GM06990 (cell line): Measurements from ENCODE around the gene KMT2C.
"Not testable (repeated sequence)": the region's sequence is repeated elsewhere in the genome, so short reads cannot be mapped to it uniquely, and the experiment has no call there.

Source experiments
- DNase-seq: peaks from one replicate; pipeline ENCODE4 v3.0.0-alpha.2; 2011; ENCODE audit not compliant: insufficient read length; ENCODE audit errors: extremely low read depth
- H3K27me3 ChIP-seq: replicated peaks from 2 replicates; pipeline ENCODE4 v1.6.0; 2011; ENCODE audit warnings: low read length; ENCODE audit not compliant: control insufficient read depth, insufficient read depth
- H3K36me3 ChIP-seq: 2 replicates; pipeline ENCODE4 v1.5.1; 2011; ENCODE audit warnings: low read length; ENCODE audit not compliant: control insufficient read depth, insufficient read depth
- H3K4me3 ChIP-seq: replicated peaks from 2 replicates; pipeline ENCODE4 v1.5.1; 2011; ENCODE audit warnings: low read depth, mild to moderate bottlenecking, control low read depth, low read length
- CTCF ChIP-seq: IDR thresholded peaks from 2 replicates; pipeline ENCODE4 v1.5.1; 2011; ENCODE audit warnings: low read length, control low read depth, mild to moderate bottlenecking, inconsistent platforms; ENCODE audit not compliant: insufficient read depth, poor library complexity, severe bottlenecking

The KMT2C gene

GRCh38 chr7:152414779-152415178, 21.0 kb downstream of the KMT2C start:
- Histone ChIP-seq H3K36me3 (no peaks in the 10 kb centered on the region), H3K4me3 (no peak overlapping the region), H3K27me3 (no peaks in the 10 kb centered on the region)
- no peak for DNase-seq
- no peak for TF ChIP-seq CTCF

GRCh38 chr7:152411389-152411788, 24.4 kb downstream of the KMT2C start:
- Histone ChIP-seq H3K4me3 (no peak overlapping the region), H3K36me3 (no peaks in the 10 kb centered on the region), H3K27me3 (no peaks in the 10 kb centered on the region)
- TF ChIP-seq CTCF: no peak
- no peak for DNase-seq

GRCh38 chr7:152406491-152406890, 29.3 kb downstream of the KMT2C start:
- Histone ChIP-seq H3K36me3 (no peaks in the 10 kb centered on the region), H3K4me3 (no peak overlapping the region), H3K27me3 (no peaks in the 10 kb centered on the region)
- TF ChIP-seq CTCF: no peak
- DNase-seq: no peak

- not testable (repeated sequence) for H3K4me3 ChIP-seq, H3K36me3 ChIP-seq, H3K27me3 ChIP-seq, DNase-seq
These were observed 29.8 kb downstream of the KMT2C start for GRCh38 chr7:152406030-152406429.

- no peaks in the 10 kb centered on the region for H3K36me3 ChIP-seq
- no peak overlapping the region for H3K4me3 ChIP-seq
- no peaks in the 10 kb centered on the region for H3K27me3 ChIP-seq
- TF ChIP-seq CTCF: no peak
- DNase-seq: no peak
These were observed 32.1 kb downstream of the KMT2C start for GRCh38 chr7:152403726-152404125.

GRCh38 chr7:152402384-152403250, 33.2 kb downstream of the KMT2C start:
- no peak overlapping the region for H3K4me3 ChIP-seq
- DNase-seq: no peak
- H3K36me3 ChIP-seq: no peaks in the 10 kb centered on the region
- TF ChIP-seq CTCF: no peak
- no peaks in the 10 kb centered on the region for H3K27me3 ChIP-seq
